Suprapubic skin (tissue), 4 donors: Measurements from ENCODE around the gene ARHGAP10. TPM values are rescaled to one million over a fixed set of nuclear protein-coding genes. Genes with fewer than 3 reads are reported as not detected.

Experiments
- DNase-seq, 2 donors: peaks; one replicate each; pipeline ENCODE4 v3.0.0-alpha.2; 2019; ENCODE audit warnings: low spot score in 2 of 2
- H3K27ac ChIP-seq: fragments of 200-600 bp; sonication (generic); one replicate; pipeline ENCODE4 v1.5.1; 2019
- H3K27me3 ChIP-seq: fragments of 200-600 bp; sonication (generic); one replicate; pipeline ENCODE4 v1.5.1; 2019
- H3K36me3 ChIP-seq: fragments of 200-600 bp; sonication (generic); one replicate; pipeline ENCODE4 v1.5.1; 2019
- H3K4me1 ChIP-seq: fragments of 200-600 bp; sonication (generic); one replicate; pipeline ENCODE4 v1.5.1; 2019
- H3K4me3 ChIP-seq: fragments of 200-600 bp; sonication (generic); one replicate; pipeline ENCODE4 v1.5.1; 2019; ENCODE audit warnings: mild to moderate bottlenecking
- H3K9me3 ChIP-seq: fragments of 200-600 bp; sonication (generic); one replicate; pipeline ENCODE4 v1.5.1; 2019
- CTCF ChIP-seq, 2 donors: fragments of 200-600 bp in 1 of 2; fragments of 450-650 bp in 1 of 2; sonication (generic) in 1 of 2; IDR thresholded peaks; one replicate each; pipeline ENCODE4 v1.5.1; 2016 to 2019; ENCODE audit warnings: antibody characterized with exemption in 2 of 2, mild to moderate bottlenecking in 1 of 2, moderate library complexity in 1 of 2
- EP300 ChIP-seq: sonication (generic); formaldehyde crosslinking; IDR thresholded peaks from one replicate; pipeline ENCODE4 v1.6.1; 2017; ENCODE audit warnings: antibody characterized with exemption
- POLR2A ChIP-seq, 2 donors: fragments of 450-650 bp; IDR thresholded peaks; one replicate each; pipeline ENCODE4 v1.6.1; 2017; ENCODE audit warnings: antibody characterized with exemption in 2 of 2, mild to moderate bottlenecking in 2 of 2, moderate library complexity in 2 of 2
- POLR2AphosphoS5 ChIP-seq, 3 donors: sonication (generic); formaldehyde crosslinking; IDR thresholded peaks; one replicate each; pipeline ENCODE4 v1.6.1; 2017; ENCODE audit warnings: antibody characterized with exemption in 3 of 3
- WGBS: methylation state at CpG from one replicate; pipeline ENCODE4 v1.1.5; 2018; 5-methylcytosine and 5-hydroxymethylcytosine counted together
- total RNA-seq, 4 donors: library from RNA; depleted of rRNA; stranded (reverse); fragments of >200 nt; gene quantifications; one replicate each; pipeline ENCODE4 v1.1.0, GENCODE V29; 2016

ARHGAP10 gene
- total RNA-seq, 4 donors from 2014 or later: 32.5 to 59.0 (median 36.8) TPM

- H3K4me3 ChIP-seq: no peak overlapping the region
- H3K36me3 ChIP-seq: peaks cover 71% of the 10 kb centered on the region
- TF ChIP-seq CTCF (IDR thresholded peaks at IDR 0.05) (no peak), POLR2AphosphoS5 (IDR thresholded peaks at IDR 0.05) (no peak), POLR2A (IDR thresholded peaks at IDR 0.05) (no peak), EP300 (no peak)
- H3K9me3 ChIP-seq: peaks cover 7% of the 10 kb centered on the region
- no peaks in the 10 kb centered on the region for H3K4me1 ChIP-seq
- H3K27me3 ChIP-seq: no peaks in the 10 kb centered on the region
- no peak overlapping the region for H3K27ac ChIP-seq
- WGBS: 96% methylated on average over 3 of the region's 3 CpGs
- DNase-seq: no peak
These were observed 343.6 kb downstream of the ARHGAP10 start for GRCh38 chr4:148075438-148075837.

- H3K4me3 ChIP-seq: no peak overlapping the region
- no peak for DNase-seq
- H3K27ac ChIP-seq: no peak overlapping the region
- H3K9me3 ChIP-seq: peaks cover 7% of the 10 kb centered on the region
- no peaks in the 10 kb centered on the region for H3K27me3 ChIP-seq
- no peaks in the 10 kb centered on the region for H3K4me1 ChIP-seq
- H3K36me3 ChIP-seq: peaks cover 72% of the 10 kb centered on the region
- TF ChIP-seq POLR2A (IDR thresholded peaks at IDR 0.05) (no peak), POLR2AphosphoS5 (IDR thresholded peaks at IDR 0.05) (no peak), EP300 (no peak), CTCF (IDR thresholded peaks at IDR 0.05) (no peak)
- WGBS: 92% methylated on average over 5 of the region's 5 CpGs
These were observed 345.1 kb downstream of the ARHGAP10 start for GRCh38 chr4:148076964-148077363.

- WGBS: 81% methylated on average over 1 of the region's 1 CpG
- TF ChIP-seq CTCF (IDR thresholded peaks at IDR 0.05) (no peak), POLR2A (IDR thresholded peaks at IDR 0.05) (no peak), POLR2AphosphoS5 (IDR thresholded peaks at IDR 0.05) (no peak), EP300 (no peak)
- no peaks in the 10 kb centered on the region for H3K4me1 ChIP-seq
- H3K36me3 ChIP-seq: peaks cover 66% of the 10 kb centered on the region
- H3K4me3 ChIP-seq: no peak overlapping the region
- peaks cover 7% of the 10 kb centered on the region for H3K9me3 ChIP-seq
- DNase-seq: no peak
- no peak overlapping the region for H3K27ac ChIP-seq
- H3K27me3 ChIP-seq: no peaks in the 10 kb centered on the region
These were observed 345.7 kb downstream of the ARHGAP10 start for GRCh38 chr4:148077581-148077980.

GRCh38 chr4:148078061-148078460 is 346.2 kb downstream of the ARHGAP10 start:
- no peak for DNase-seq
- H3K9me3 ChIP-seq: peaks cover 7% of the 10 kb centered on the region
- H3K4me3 ChIP-seq: no peak overlapping the region
- no peaks in the 10 kb centered on the region for H3K27me3 ChIP-seq
- no peak overlapping the region for H3K27ac ChIP-seq
- 98% methylated on average over 2 of the region's 2 CpGs for whole genome bisulfite sequencing
- TF ChIP-seq POLR2AphosphoS5 (IDR thresholded peaks at IDR 0.05): no peak
- TF ChIP-seq CTCF (IDR thresholded peaks at IDR 0.05): no peak
- no peak for TF ChIP-seq POLR2A (IDR thresholded peaks at IDR 0.05)
- TF ChIP-seq EP300: no peak
- H3K36me3 ChIP-seq: peaks cover 64% of the 10 kb centered on the region
- no peaks in the 10 kb centered on the region for H3K4me1 ChIP-seq

- Histone ChIP-seq H3K27me3 (no peaks in the 10 kb centered on the region), H3K9me3 (peaks cover 7% of the 10 kb centered on the region), H3K36me3 (peaks cover 45% of the 10 kb centered on the region), H3K4me3 (no peak overlapping the region), H3K27ac (no peak overlapping the region), H3K4me1 (no peaks in the 10 kb centered on the region)
- WGBS: 87% methylated on average over 7 of the region's 7 CpGs
- TF ChIP-seq POLR2AphosphoS5 (IDR thresholded peaks at IDR 0.05): no peak
- no peak for TF ChIP-seq CTCF (IDR thresholded peaks at IDR 0.05)
- no peak for TF ChIP-seq POLR2A (IDR thresholded peaks at IDR 0.05)
- no peak for TF ChIP-seq EP300
- no peak for DNase-seq
These were observed 348.1 kb downstream of the ARHGAP10 start for GRCh38 chr4:148079961-148080360.
